Suppressor macrophage treated with lipopolysaccharide for 4 hours (primary cell): ENCODE data around the gene CPB1.

Experiments used
- DNase-seq: peaks from one replicate; pipeline ENCODE4 v3.0.0-alpha.2; 2020

CPB1 gene

GRCh38 chr3:148889828-148890227 lies 62.2 kb downstream of the CPB1 start:
- DNase-seq = no peak

- no peak for DNase-seq
Measured at GRCh38 chr3:148896062-148896461, 68.5 kb downstream of the CPB1 start.

DNA sequence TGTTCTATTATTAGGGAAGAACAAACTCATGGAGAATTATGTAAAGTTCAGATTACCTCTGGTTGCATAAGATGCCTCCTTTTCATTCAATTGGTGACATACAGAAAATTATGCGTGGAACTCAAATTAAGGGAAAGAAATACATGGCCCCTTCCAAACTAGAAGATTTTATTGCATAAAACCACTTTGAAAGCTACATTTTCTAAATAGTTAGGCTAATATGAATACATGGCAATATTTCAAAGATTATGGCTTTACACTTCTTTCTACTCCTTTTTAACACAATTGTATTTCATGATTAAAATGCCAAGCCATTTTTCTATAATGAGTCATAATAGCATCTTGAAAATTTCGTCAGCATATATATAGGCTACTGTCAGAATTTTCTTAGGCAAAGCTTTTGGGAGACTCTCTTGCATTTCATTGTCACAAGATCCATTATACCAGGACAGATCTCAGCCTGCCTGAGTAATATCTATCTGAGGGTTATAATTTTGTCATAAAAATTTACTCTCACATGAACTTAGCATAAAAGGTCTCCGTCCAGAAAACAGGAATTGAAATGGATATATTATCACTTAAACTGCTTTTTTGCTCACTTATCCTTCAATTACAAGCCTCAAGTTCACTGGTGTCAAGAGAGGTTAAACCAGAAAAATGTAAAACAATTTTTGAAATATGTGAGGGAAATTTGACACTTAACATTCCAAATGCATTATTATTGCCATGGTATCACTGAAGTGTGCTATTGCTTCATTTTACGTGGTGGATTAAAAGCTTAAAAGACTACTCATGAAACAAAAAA lies 74.6 kb downstream of the CPB1 start:
- no peak for DNase-seq

GRCh38 chr3:148903022-148903442 lies 75.4 kb downstream of the CPB1 start:
- DNase-seq = no peak

DNA sequence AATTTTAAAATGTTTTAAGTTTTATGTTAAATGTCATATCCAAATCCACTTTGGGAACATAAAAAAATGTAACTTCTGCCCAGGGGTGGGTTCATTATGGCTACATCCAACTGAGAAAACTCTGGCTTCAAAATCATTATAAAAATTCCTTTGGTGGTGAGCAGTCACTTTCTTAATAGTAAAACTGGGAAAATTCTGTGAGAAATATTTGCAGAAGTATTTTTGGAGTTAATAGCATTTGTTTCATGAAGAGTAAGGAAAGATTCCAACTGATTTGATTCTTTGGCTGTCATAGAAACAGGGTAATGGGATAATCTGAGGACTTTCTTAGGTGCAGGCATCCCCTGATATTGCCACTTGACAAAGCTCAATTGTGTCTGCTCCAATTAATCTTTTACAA lies 76.3 kb downstream of the CPB1 start:
- DNase-seq = no peak

- no peak for DNase-seq
Measured at GRCh38 chr3:148906667-148907066, 79.1 kb downstream of the CPB1 start.
